K562 (cell line): Measurements from ENCODE around the gene HNRNPA2B1. TPM values are rescaled to one million over a fixed set of nuclear protein-coding genes. Genes with fewer than 3 reads are reported as not detected.
A peak's percentile ranks its signal among the peaks of the same experiment; 100 is the strongest.

Experiments
- ATAC-seq: fragments of 200-7000 bp; cut with Tn5 transposase; 3 replicates; pipeline ENCODE4 v1.9.1; 2020; ENCODE audit warnings: moderate library complexity
- BruUV-seq: library from RNA; stranded (reverse); fragments of 400-500 nt; replicated peaks from 2 replicates; lab custom pipeline; 2021; lab: Mats Ljungman, UMichigan
- CTCF ChIA-PET: fragments of 300-600 bp; formaldehyde crosslinking; extraction: SDS; loops from one replicate; lab custom pipeline; 2021; ENCODE audit warnings: low intra/inter-chr PET ratio; lab: Yijun Ruan, JAX
- POLR2A ChIA-PET: fragments of 300-600, 350-650 bp; sonication (Branson Sonifier 250); formaldehyde crosslinking; extraction: SDS; loops from one replicate; lab custom pipeline; 2021; ENCODE audit warnings: antibody characterized with exemption, inconsistent platforms; lab: Yijun Ruan, JAX
- DNase-seq, 4 experiments: peaks; one replicate each; pipeline versions ENCODE4 v3.0.0 to v3.0.0-alpha.2; 2011 to 2018; ENCODE audit warnings: low spot score in 3 of 4, mixed read lengths in 3 of 4; ENCODE audit errors: extremely low read depth in 1 of 4
- FAIRE-seq: peaks from 2 replicates; lab custom pipeline; 2011; peaks lifted over from hg19 to GRCh38; lab: Jason Lieb, UNC
- H2AFZ ChIP-seq: 2 replicates; pipeline ENCODE4 v1.6.0; 2011; ENCODE audit warnings: low read depth, low read length, control low read depth, inconsistent platforms
- H3K27ac ChIP-seq: fragments of 200-600 bp; 3 replicates; pipeline ENCODE4 v1.8.0; 2011; ENCODE audit warnings: low read depth, mild to moderate bottlenecking, control low read depth, inconsistent platforms, low read length, moderate library complexity, mixed read lengths; ENCODE audit errors: extremely low read depth
- H3K27me3 ChIP-seq, 2 experiments: fragments of 300-600 bp in 1 of 2; 2 replicates in 1 of 2; 3 replicates in 1 of 2; pipeline versions ENCODE4 v1.6.0 to v1.8.0; 2011; ENCODE audit warnings: inconsistent platforms in 2 of 2, low read length in 2 of 2, mild to moderate bottlenecking in 1 of 2, mixed read lengths in 1 of 2, moderate library complexity in 1 of 2; ENCODE audit not compliant: control insufficient read depth in 2 of 2, insufficient read depth in 2 of 2
- H3K36me3 ChIP-seq: fragments of 300-600 bp; 3 replicates; pipeline ENCODE4 v1.8.0; 2011; ENCODE audit warnings: mild to moderate bottlenecking, low read length, inconsistent platforms; ENCODE audit not compliant: control insufficient read depth, insufficient read depth
- H3K4me1 ChIP-seq, 2 experiments: fragments of 200-600 bp in 1 of 2; replicated peaks in 1 of 2; 2 replicates in 1 of 2; 3 replicates in 1 of 2; pipeline versions ENCODE4 v1.5.1 to v1.8.0; 2011; ENCODE audit warnings: inconsistent platforms in 2 of 2, low read length in 2 of 2, mild to moderate bottlenecking in 1 of 2, mixed read lengths in 1 of 2, moderate library complexity in 1 of 2; ENCODE audit not compliant: control insufficient read depth in 2 of 2, insufficient read depth in 2 of 2
- H3K4me2 ChIP-seq: 2 replicates; pipeline ENCODE4 v1.6.1; 2011; ENCODE audit warnings: low read length, control low read depth, inconsistent platforms, mixed read lengths; ENCODE audit not compliant: insufficient read depth
- H3K4me3 ChIP-seq: fragments of 200-600 bp; sonication (generic), shearing (Covaris generic); 2 replicates; pipeline ENCODE4 v1.5.1; 2016; ENCODE audit warnings: control low read depth, inconsistent platforms
- H3K79me2 ChIP-seq: fragments of 200-600 bp; 3 replicates; pipeline ENCODE4 v1.8.0; 2011; ENCODE audit warnings: low read length, inconsistent platforms; ENCODE audit not compliant: control insufficient read depth, insufficient read depth
- H3K9ac ChIP-seq, 2 experiments: 2 replicates each; pipeline versions ENCODE4 v1.6.0 to v1.6.1; 2011; ENCODE audit warnings: low read depth in 2 of 2, low read length in 2 of 2, control low read depth in 1 of 2, inconsistent platforms in 1 of 2, mild to moderate bottlenecking in 1 of 2, mixed read lengths in 1 of 2; ENCODE audit not compliant: insufficient read depth in 1 of 2
- H3K9me1 ChIP-seq: one replicate; pipeline ENCODE4 v1.6.0; 2011; ENCODE audit warnings: inconsistent platforms, mild to moderate bottlenecking, low read length, moderate library complexity; ENCODE audit not compliant: control insufficient read depth, insufficient read depth
- H3K9me3 ChIP-seq: replicated peaks from 2 replicates; pipeline ENCODE4 v1.5.1; 2011; ENCODE audit warnings: low read depth, low read length, inconsistent platforms; ENCODE audit not compliant: control insufficient read depth, insufficient read depth
- H4K20me1 ChIP-seq: replicated peaks from 2 replicates; pipeline ENCODE4 v1.6.1; 2011; ENCODE audit warnings: low read length, inconsistent platforms, mixed read lengths; ENCODE audit not compliant: control insufficient read depth, insufficient read depth
- CHD4 ChIP-seq: fragments of 200-600 bp; sonication (generic); IDR thresholded peaks from 3 replicates; pipeline ENCODE4 v1.6.1; 2012; ENCODE audit warnings: low read depth, mild to moderate bottlenecking, mixed read lengths, low read length, inconsistent platforms; ENCODE audit not compliant: insufficient read depth, insufficient replicate concordance, poor library complexity, severe bottlenecking
- CREB1 ChIP-seq, 2 experiments: sonication (generic) in 1 of 2; formaldehyde crosslinking in 1 of 2; IDR thresholded peaks; 2 replicates each; pipeline versions ENCODE4 v1.6.1 to v1.8.0; 2012 to 2022; ENCODE audit warnings: inconsistent platforms in 1 of 2, mild to moderate bottlenecking in 1 of 2, missing genetic modification reagents in 1 of 2, moderate library complexity in 1 of 2
- GTF2F1 ChIP-seq: IDR thresholded peaks from 2 replicates; pipeline ENCODE4 v1.6.1; 2011; ENCODE audit warnings: low read depth, low read length, improper control_type of control experiment
- HLTF ChIP-seq: fragments of 450-650 bp; IDR thresholded peaks from 2 replicates; pipeline ENCODE4 v1.6.1; 2016
- ILF3 ChIP-seq: fragments of 450-650 bp; IDR thresholded peaks from 2 replicates; pipeline ENCODE4 v1.6.1; 2018; ENCODE audit warnings: antibody characterized with exemption, mild to moderate bottlenecking, moderate library complexity, borderline replicate concordance
- KLF6 ChIP-seq: fragments of 250-450 bp; sonication (Bioruptor Pico); IDR thresholded peaks from 2 replicates; pipeline ENCODE4 v1.4.0; 2020; ENCODE audit warnings: mild to moderate bottlenecking, moderate library complexity, borderline replicate concordance
- NFXL1 ChIP-seq: fragments of 450-650 bp; formaldehyde crosslinking; IDR thresholded peaks from 2 replicates; pipeline ENCODE4 v1.4.0; 2021; ENCODE audit warnings: mild to moderate bottlenecking
- PRMT5 ChIP-seq: sonication (generic); formaldehyde crosslinking; IDR thresholded peaks from 2 replicates; pipeline ENCODE4 v1.5.0; 2020; ENCODE audit warnings: missing genetic modification reagents
- PRPF4 ChIP-seq: fragments of 200-400 bp; formaldehyde crosslinking; IDR thresholded peaks from one replicate; pipeline ENCODE4 v1.6.1; 2017; ENCODE audit warnings: low read length, low read depth, mild to moderate bottlenecking; ENCODE audit not compliant: insufficient read depth, poor library complexity, severe bottlenecking
- RBFOX2 ChIP-seq: fragments of 200-400 bp; formaldehyde crosslinking; IDR thresholded peaks from 2 replicates; pipeline ENCODE4 v1.6.1; 2017; ENCODE audit warnings: low read depth, mild to moderate bottlenecking, low read length, moderate library complexity
- RBM22 ChIP-seq: fragments of 200-400 bp; formaldehyde crosslinking; IDR thresholded peaks from 2 replicates; pipeline ENCODE4 v1.6.1; 2018; ENCODE audit warnings: low read length, low read depth; ENCODE audit not compliant: poor library complexity, severe bottlenecking
- RFX1 ChIP-seq: fragments of 450-650 bp; IDR thresholded peaks from 2 replicates; pipeline ENCODE4 v1.6.1; 2016; ENCODE audit warnings: mild to moderate bottlenecking, moderate library complexity
- SRSF9 ChIP-seq: fragments of 200-400 bp; formaldehyde crosslinking; IDR thresholded peaks from 2 replicates; pipeline ENCODE4 v1.6.1; 2017; ENCODE audit warnings: low read depth, low read length, borderline replicate concordance
- ZC3H11A ChIP-seq: IDR thresholded peaks from 2 replicates; pipeline ENCODE4 v1.6.1; 2012; ENCODE audit warnings: low read depth, low read length, improper control_type of control experiment
- ZNF24 ChIP-seq: fragments of 450-650 bp; IDR thresholded peaks from 2 replicates; pipeline ENCODE4 v1.6.1; 2016
- ZNF3 ChIP-seq: fragments of 250-450 bp; sonication (Bioruptor Pico); IDR thresholded peaks from 2 replicates; pipeline ENCODE4 v1.5.0; 2021; ENCODE audit warnings: mild to moderate bottlenecking, moderate library complexity
- ZNF41 ChIP-seq: fragments of 250-450 bp; sonication (Bioruptor Pico); conservative IDR thresholded peaks from 2 replicates; pipeline ENCODE4 v1.4.0; 2020; ENCODE audit warnings: mild to moderate bottlenecking
- WGBS: fragments of 100-300 bp; shearing (Covaris generic); methylation state at CpG from one replicate; pipeline ENCODE4 v1.1.6; 2016; ENCODE audit warnings: low coverage, mixed read lengths; ENCODE audit not compliant: insufficient coverage; ENCODE audit errors: missing lambda C conversion rate; 5-methylcytosine and 5-hydroxymethylcytosine counted together
- in situ Hi-C: fragments of 300-500 bp; cut with MboI; formaldehyde crosslinking; loops from 4 replicates; pipeline ENCODE4 v1.15.0; 2018; ENCODE audit warnings: inconsistent platforms, mixed read lengths
- intact Hi-C: fragments of 100-400 bp; cut with micrococcal nuclease; formaldehyde crosslinking; loops from 2 replicates; pipeline ENCODE4 v1.14.2; 2022
- polyA plus RNA-seq, 8 experiments: library from polyadenylated mRNA; depleted of rRNA in 4 of 8; stranded (reverse) in 5 of 8; unstranded in 3 of 8; fragments of >200 nt; fragmentation: Nextera tagmentation in 2 of 8; fragmentation: Illumina TruSeq in 1 of 8; extraction: Ambion mirVana in 2 of 8; extraction: Trizol in 1 of 8; gene quantifications; 2 replicates each; pipeline versions ENCODE4 v1.2.1 to v1.2.3, GENCODE V29; 2011 to 2014; ENCODE audit warnings: inconsistent platforms in 1 of 8, missing spikeins in 1 of 8
- total RNA-seq, 7 experiments: library from RNA; depleted of rRNA in 6 of 7; stranded (reverse); fragments of >200 nt in 6 of 7; fragmentation: Illumina TruSeq in 2 of 7; extraction: Trizol in 2 of 7; gene quantifications; 2 replicates each; pipeline versions ENCODE4 v1.2.1 to v1.2.3, GENCODE V29; 2011 to 2021; ENCODE audit warnings: low replicate concordance in 1 of 7
- TF ChIP-seq, protein P1 (sequence below), 3 experiments: IDR thresholded peaks in 2 of 3; conservative IDR thresholded peaks in 1 of 3; 2 replicates each; pipeline ENCODE4 v1.5.1; 2011 to 2012; ENCODE audit warnings: low read length in 3 of 3, mild to moderate bottlenecking in 3 of 3, control low read depth in 2 of 3, improper control_type of control experiment in 1 of 3, inconsistent platforms in 1 of 3, low read depth in 1 of 3, mixed read lengths in 1 of 3, moderate library complexity in 1 of 3; ENCODE audit not compliant: insufficient read depth in 2 of 3
- TF ChIP-seq, protein P2 (sequence below), 2 experiments: fragments of 250-450 bp in 1 of 2; fragments of 450-650 bp in 1 of 2; sonication (Bioruptor Pico) in 1 of 2; IDR thresholded peaks; 2 replicates each; pipeline versions ENCODE4 v1.6.1 to v1.8.0; 2016 to 2021; ENCODE audit warnings: mild to moderate bottlenecking in 2 of 2, moderate library complexity in 2 of 2, missing compliant biosample characterization in 1 of 2, missing genetic modification characterization in 1 of 2
- TF ChIP-seq, protein P3 (sequence below): sonication (generic); formaldehyde crosslinking; IDR thresholded peaks from 2 replicates; pipeline ENCODE4 v1.8.0; 2023; ENCODE audit warnings: mild to moderate bottlenecking, missing genetic modification reagents

HNRNPA2B1 gene
- total and polyA plus RNA-seq, 9 of the 15 experiments (the other 6 are each of a cell fraction or from before 2014, with no cell fraction given): 630 to 1,989 (median 865) TPM

DNA sequence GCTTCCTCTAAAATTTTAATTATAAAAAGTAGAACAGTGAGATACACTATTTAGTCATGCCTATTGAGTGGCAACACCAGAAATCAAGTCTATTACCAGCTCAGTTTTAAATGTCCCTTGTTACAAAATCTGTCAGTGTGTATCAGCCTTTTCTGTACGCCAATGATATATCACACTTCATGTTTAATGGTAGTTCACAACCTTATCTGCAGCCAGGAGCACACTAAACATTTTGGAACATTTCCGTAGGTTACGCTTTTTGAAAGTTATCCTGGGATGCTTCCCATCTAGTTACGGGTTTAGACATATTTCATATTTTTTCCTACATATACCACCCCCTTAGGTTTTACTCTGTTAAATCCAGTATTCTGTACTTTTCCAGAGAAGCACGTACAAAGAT, 5.4 kb downstream of the HNRNPA2B1 start:
- peaks cover 67% of the 10 kb centered on the region for H4K20me1 ChIP-seq
- H3K4me1 ChIP-seq: peaks cover 3 to 30% of the 10 kb centered on the region in 2 experiments; a peak in 3 of 5 replicates
- no peak overlapping the region for H3K27ac ChIP-seq
- H3K36me3 ChIP-seq: peaks cover 94% of the 10 kb centered on the region
- H3K4me2 ChIP-seq: no peak overlapping the region
- 78% methylated on average over 5 of the region's 5 CpGs for WGBS
- DNase-seq (no peak), ATAC-seq (no peak), FAIRE-seq (no peak)
- POLR2A ChIA-PET: interaction anchor here (0.9 to 3.5 kb wide), 7 partner anchors 9 to 298 kb away, joined by 3 to 17 read pairs (median 4); partner anchors contain the start of gene NFE2L3
- no TSS peak for BruUV-seq
- intact Hi-C loops (no loop called here), in situ Hi-C loops (loop anchor here (5.0 kb wide), 1 partner anchor 92 kb away; no protein-coding TSS in a partner anchor)
- H3K79me2 ChIP-seq: peaks cover 91% of the 10 kb centered on the region
- H3K9ac ChIP-seq: no peak overlapping the region
- H3K9me3 ChIP-seq: no peaks in the 10 kb centered on the region
- H2AFZ ChIP-seq: no peak overlapping the region
- H3K27me3 ChIP-seq: no peaks in the 10 kb centered on the region
- no peak overlapping the region for H3K4me3 ChIP-seq
- CTCF ChIA-PET: interaction anchor here (0.8 kb wide), 1 partner anchor 10 kb away, joined by 3 read pairs; no protein-coding TSS in a partner anchor
- H3K9me1 ChIP-seq: no peaks in the 10 kb centered on the region
- TF ChIP-seq RBM22 (peak; percentile 71), PRPF4 (peak; percentile 17), ZNF24 (no peak), ZNF3 (no peak), ILF3 (0 out of 2 replicates have a peak, but pooled peaks have one; percentile 28), CHD4 (no peak), GTF2F1 (no peak), KLF6 (CRISPR knock-in tag) (no peak), SRSF9 (no peak), ZNF41 (CRISPR knock-in tag) (no peak), RFX1 (no peak), ZC3H11A (no peak), NFXL1 (CRISPR knock-in tag) (peak; percentile 88; the same call in 1 of the 2 replicates), HLTF (no peak), RBFOX2 (peak; percentile 58), PRMT5 (no peak), CREB1 (IDR thresholded peaks at IDR 0.05) (no peak), CREB1 (CRISPR knock-in tag; IDR thresholded peaks at IDR 0.05) (no peak)
- TF ChIP-seq, protein P1, sequence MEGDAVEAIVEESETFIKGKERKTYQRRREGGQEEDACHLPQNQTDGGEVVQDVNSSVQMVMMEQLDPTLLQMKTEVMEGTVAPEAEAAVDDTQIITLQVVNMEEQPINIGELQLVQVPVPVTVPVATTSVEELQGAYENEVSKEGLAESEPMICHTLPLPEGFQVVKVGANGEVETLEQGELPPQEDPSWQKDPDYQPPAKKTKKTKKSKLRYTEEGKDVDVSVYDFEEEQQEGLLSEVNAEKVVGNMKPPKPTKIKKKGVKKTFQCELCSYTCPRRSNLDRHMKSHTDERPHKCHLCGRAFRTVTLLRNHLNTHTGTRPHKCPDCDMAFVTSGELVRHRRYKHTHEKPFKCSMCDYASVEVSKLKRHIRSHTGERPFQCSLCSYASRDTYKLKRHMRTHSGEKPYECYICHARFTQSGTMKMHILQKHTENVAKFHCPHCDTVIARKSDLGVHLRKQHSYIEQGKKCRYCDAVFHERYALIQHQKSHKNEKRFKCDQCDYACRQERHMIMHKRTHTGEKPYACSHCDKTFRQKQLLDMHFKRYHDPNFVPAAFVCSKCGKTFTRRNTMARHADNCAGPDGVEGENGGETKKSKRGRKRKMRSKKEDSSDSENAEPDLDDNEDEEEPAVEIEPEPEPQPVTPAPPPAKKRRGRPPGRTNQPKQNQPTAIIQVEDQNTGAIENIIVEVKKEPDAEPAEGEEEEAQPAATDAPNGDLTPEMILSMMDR (IDR thresholded peaks at IDR 0.05 in 2 of 3, conservative IDR thresholded peaks at IDR 0.05 in 1 of 3; ENCODE audit: insufficient read depth in 2 of 3, low read depth in 1 of 3, low read length in 3 of 3): no peak
- TF ChIP-seq, protein P2, sequence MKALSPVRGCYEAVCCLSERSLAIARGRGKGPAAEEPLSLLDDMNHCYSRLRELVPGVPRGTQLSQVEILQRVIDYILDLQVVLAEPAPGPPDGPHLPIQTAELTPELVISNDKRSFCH (CRISPR knock-in tag; IDR thresholded peaks at IDR 0.05): no peak
- TF ChIP-seq, protein P2 (tag; IDR thresholded peaks at IDR 0.05): no peak
- TF ChIP-seq, protein P3, sequence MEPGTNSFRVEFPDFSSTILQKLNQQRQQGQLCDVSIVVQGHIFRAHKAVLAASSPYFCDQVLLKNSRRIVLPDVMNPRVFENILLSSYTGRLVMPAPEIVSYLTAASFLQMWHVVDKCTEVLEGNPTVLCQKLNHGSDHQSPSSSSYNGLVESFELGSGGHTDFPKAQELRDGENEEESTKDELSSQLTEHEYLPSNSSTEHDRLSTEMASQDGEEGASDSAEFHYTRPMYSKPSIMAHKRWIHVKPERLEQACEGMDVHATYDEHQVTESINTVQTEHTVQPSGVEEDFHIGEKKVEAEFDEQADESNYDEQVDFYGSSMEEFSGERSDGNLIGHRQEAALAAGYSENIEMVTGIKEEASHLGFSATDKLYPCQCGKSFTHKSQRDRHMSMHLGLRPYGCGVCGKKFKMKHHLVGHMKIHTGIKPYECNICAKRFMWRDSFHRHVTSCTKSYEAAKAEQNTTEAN (CRISPR knock-in tag): no peak
